Astrocyte of the cerebellum (primary cell): ENCODE measurements around the gene TNNT2.

Source experiments
- DNase-seq: peaks from one replicate; pipeline ENCODE4 v3.0.0-alpha.2; 2011; ENCODE audit warnings: low read depth
- H3K4me3 ChIP-seq: 2 replicates; pipeline ENCODE4 v1.5.1; 2011; ENCODE audit warnings: mild to moderate bottlenecking, low read depth, low read length, moderate library complexity
- in situ Hi-C: cut with HindIII; loops from 2 replicates; pipeline ENCODE4 v1.10.0; 2017; ENCODE audit warnings: low sequenced_read_pairs
- TF ChIP-seq, protein P1 (sequence below): IDR thresholded peaks from 2 replicates; pipeline ENCODE4 v1.5.1; 2012; ENCODE audit warnings: low read length, low read depth, moderate library complexity, mild to moderate bottlenecking; ENCODE audit errors: missing control alignments

Gene TNNT2

DNA sequence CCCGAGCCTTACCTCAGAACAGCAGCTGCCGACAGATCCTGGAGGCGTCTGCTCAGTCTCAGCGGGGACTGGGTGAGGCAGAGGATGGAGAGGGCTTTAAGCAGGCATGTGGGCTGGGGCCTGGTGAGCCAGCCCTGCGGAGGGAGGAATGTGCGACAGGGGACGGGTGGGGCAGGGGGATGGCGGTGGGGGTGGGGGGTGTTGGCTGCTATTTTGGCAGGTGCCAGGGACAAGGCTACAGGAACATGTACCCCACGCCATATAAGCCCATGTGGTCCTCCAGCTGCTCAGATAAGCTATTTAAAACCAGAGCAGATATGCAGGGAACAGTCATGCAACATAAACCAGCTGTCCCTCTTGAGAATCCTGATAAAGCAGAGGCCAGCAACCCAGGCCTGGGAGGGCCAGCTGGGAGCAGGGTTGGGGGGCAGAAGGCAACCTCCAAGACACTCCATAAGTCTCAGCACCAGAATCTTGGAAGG, at the start of gene TNNT2:
Gene TNNT2, minus strand, starts transcription at position 70 of the 482 bp plus-strand sequence. CDS start 4,426 bp downstream, outside the sequence.
- TF ChIP-seq, protein P1, sequence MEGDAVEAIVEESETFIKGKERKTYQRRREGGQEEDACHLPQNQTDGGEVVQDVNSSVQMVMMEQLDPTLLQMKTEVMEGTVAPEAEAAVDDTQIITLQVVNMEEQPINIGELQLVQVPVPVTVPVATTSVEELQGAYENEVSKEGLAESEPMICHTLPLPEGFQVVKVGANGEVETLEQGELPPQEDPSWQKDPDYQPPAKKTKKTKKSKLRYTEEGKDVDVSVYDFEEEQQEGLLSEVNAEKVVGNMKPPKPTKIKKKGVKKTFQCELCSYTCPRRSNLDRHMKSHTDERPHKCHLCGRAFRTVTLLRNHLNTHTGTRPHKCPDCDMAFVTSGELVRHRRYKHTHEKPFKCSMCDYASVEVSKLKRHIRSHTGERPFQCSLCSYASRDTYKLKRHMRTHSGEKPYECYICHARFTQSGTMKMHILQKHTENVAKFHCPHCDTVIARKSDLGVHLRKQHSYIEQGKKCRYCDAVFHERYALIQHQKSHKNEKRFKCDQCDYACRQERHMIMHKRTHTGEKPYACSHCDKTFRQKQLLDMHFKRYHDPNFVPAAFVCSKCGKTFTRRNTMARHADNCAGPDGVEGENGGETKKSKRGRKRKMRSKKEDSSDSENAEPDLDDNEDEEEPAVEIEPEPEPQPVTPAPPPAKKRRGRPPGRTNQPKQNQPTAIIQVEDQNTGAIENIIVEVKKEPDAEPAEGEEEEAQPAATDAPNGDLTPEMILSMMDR, result no peak
- in situ Hi-C loops, result no loop called here
- DNase-seq, result no peak
- no peak within 1 kb of the TSS for H3K4me3 ChIP-seq

DNA sequence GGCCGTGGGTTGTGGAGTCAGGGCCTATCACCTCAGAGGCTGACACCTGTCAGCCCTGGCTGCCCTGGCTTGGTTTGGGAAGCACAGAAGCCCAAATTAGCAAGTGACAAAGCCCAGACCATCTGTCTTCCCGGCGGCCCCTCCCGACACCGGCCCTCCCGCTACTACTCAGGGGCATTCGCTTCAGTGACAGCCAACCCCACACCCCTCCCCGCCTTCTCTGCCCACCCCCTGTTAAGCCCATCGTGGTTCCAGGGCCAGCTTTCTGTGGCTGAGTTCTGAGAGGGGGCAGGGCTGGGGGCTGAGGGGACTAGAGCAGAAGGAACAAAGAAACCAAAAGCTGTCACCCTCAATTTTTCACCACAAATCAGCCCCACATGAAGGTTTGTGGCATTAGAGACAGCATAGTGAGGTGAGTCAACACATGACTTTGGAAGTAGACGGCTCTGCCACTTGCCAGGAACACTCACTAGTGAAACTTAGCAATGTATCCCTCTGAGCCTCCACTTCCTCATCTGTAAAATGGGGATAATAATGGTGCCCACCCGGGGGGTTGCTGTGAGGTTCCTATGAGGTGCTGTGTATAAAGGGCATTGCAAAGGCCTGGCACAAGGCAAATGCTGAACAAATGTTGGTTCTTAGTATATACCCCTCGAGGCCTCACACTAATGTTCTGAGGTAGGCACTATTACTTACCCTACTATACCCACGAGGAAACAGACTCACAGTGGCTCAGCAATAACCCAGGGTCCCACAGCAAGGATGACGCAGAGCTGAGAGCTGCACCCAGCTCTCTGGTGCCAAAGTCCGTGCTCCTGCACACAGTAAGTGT, 49.2 kb upstream of the TNNT2 start:
- in situ Hi-C loops, result no loop called here
- TF ChIP-seq, protein P1, result no peak

DNA sequence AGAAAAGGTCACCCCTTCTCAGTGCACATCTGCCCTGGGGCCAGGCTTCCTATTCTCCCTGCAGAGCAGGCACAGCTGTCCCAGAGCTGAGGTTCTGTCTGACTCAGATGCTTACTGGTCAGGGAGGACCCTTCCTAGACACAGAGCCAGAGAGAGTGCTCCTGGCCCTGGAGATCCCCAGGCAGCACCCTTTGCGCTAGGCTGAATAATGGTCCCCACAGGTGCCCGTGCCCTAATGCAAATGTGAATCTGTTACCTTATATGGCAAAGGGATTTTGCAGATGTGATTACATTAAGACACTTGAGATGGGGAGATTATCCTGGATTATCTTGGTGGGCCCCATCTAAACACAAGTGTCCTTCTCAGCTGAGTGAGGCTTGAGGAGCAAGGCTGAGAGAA, 46.7 kb upstream of the TNNT2 start:
- no peak for DNase-seq
- in situ Hi-C loops, result no loop called here
- TF ChIP-seq, protein P1, result no peak
- H3K4me3 ChIP-seq, result no peak overlapping the region

More for the DNA sequence above, 49.2 kb upstream of the TNNT2 start:
- H3K4me3 ChIP-seq, result no peak overlapping the region
- no peak for DNase-seq

DNA sequence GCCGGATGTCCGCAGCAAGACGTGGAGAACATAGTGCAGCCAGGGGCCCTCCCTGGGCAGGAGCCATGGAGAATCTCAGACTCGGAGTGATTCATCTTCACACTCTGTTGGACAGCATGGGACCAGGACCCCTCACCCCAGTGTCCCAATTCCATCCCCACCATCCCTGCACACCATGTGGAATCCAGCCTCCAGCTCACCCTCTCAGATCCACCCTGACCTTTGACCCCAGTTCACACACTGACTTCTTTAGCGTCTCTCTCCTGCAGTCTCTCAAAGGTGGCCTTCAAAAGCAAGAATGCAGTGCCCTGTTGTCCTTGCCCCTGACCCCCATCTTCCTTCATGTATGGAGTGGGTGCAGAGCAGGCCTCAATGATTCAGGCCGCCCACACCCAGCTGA, 46.2 kb upstream of the TNNT2 start:
- no peak overlapping the region for H3K4me3 ChIP-seq
- TF ChIP-seq, protein P1, result no peak
- in situ Hi-C loops, result no loop called here
- DNase-seq, result no peak

DNA sequence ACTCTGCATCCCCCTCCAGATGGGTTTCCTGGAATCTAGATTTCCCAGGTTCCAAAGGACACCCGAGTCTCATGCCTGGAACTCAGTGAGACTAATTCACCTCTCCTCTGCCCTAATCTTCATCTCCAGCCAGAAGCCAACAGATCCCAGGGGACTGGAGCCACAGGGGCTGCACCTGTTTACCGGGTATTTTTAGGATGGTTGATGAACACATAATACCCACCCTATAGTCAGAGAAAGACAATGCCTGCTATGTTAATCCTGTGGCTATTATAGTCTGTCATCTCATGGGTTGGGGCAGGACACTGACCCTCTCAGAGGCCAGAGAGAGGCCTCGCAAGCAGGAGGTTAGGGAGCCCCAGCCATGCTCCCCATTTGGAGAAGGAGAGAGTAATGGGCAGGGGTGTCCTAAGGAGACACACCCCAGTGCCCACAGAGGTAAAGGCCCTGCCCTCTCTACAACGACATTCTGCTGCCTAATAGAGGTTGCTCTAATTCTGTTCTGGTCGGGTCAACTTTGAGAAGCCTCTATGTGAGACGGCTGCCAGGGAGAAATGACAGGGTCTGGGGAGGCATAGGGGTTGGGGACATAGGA, 45.1 kb upstream of the TNNT2 start:
- TF ChIP-seq, protein P1, result no peak
- no peak for DNase-seq
- in situ Hi-C loops, result no loop called here
- H3K4me3 ChIP-seq, result no peak overlapping the region

DNA sequence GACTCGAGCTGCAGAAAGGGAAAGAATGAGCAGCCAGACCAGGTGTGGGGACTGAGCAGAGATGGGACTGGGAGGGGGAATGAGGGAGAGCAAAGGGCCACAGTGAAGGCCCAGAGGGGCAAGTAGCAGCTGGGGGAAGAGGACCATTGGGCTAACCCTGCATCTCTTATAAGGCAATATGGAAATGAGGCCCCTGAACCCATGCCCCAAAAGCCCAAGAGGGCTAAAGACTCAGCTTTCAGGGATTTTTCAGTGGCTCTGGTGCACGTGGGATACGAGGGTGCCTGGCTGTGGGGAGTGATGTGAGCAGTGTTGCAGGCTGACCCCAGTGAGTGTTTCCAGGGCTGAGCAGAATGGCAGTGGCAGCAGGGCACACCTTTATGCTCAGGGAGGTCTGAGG, 44.5 kb upstream of the TNNT2 start:
- TF ChIP-seq, protein P1, result no peak
- H3K4me3 ChIP-seq, result no peak overlapping the region
- in situ Hi-C loops, result no loop called here
- no peak for DNase-seq
